Measurements from ENCODE around the gene RSPH9. TPM values are rescaled to one million over a fixed set of nuclear protein-coding genes. Genes with fewer than 3 reads are reported as not detected.

Gene RSPH9
- polyA plus RNA-seq, 3 donors: 0.05 to 0.52 (median 0.13) TPM

DNA sequence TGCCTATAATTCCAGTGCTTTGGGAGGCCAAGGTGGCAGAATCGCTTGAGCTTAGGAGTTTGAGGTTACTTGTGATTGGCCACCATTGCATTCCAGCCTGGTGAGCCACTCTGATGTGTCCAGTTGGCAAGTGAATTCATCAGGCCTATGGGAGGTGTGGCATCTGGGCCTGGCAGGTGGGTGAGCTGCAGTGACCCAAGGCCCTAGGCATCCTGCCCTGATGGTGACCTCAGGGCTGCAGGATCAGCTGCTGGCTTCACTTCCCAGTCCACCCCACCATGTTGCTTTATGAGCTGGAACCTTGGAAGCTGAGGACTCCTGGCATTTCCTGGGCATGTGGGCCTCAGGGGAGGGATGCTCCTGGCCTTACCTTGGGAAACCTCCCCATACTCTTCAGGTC lies 20.5 kb downstream of the RSPH9 start:
- H3K9ac ChIP-seq (ENCODE audit: insufficient read depth, low read length, poor library complexity, severe bottlenecking): no peak overlapping the region

DNA sequence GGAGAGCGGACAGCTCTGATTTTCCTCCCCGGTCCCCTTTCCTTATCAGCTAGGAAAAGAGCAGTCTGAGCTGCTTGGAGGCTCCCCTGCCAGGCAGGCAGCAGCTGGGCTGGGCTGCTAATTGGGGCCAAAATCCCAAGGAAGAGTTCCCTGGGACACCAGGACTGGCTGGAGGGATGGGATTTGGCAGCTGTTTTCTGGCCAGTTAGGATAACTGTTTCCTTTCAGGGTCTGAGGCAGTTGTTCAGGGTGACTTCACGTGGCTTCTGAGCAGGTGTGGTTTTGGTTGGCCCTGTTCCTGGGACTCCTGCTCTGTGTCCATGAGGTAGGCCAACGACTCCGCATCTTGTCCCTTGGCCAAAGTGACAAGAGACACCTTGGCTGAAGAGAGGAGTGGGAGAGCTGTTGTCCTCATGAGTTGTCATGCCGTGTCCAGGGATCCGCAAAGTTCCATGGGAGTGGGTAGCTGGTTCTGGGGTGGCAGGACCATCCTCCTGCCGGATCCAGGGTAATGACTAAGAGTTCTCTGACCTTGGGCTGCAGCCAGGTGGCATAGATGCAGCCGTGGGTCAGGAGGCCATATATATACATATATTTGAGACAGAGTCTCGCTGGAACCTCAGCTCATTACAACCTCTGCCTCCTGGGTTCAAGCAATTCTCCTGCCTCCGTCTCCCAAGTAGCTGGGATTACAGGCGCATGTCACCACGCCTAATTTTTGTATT lies 21.5 kb downstream of the RSPH9 start:
- H3K9ac ChIP-seq (ENCODE audit: insufficient read depth, low read length, poor library complexity, severe bottlenecking): no peak overlapping the region
- Mint-ChIP-seq H3K27me3 (ENCODE audit: low read depth in 3 of 3) (peaks cover 11 to 17% (median 16%) of the 10 kb centered on the region in 3 donors), H3K27ac (peak overlapping the region in 1 of 7 donors; percentile 45), H3K4me1 (peaks cover 16% of the 10 kb centered on the region), H3K9me3 (peaks cover 0 to 3% (median 0%) of the 10 kb centered on the region in 7 donors), H3K36me3 (peaks cover 15 to 21% of the 10 kb centered on the region in 2 donors), H3K4me3 (no peak overlapping the region)
- no peaks in the 10 kb centered on the region for H3K9me3 ChIP-seq (replicated peaks in 1 of 2; ENCODE audit: control insufficient read depth in 1 of 2, insufficient read depth in 1 of 2, low read length in 2 of 2)
- H3K4me2 ChIP-seq (replicated peaks; ENCODE audit: extremely low read depth, low read length, poor library complexity, severe bottlenecking): no peak overlapping the region
- peaks cover 7% of the 10 kb centered on the region for H4K20me1 ChIP-seq (ENCODE audit: insufficient read depth, low read length)
- intact Hi-C loops (cut with micrococcal nuclease): loop anchor here (2.0 to 5.0 kb wide), 5 partner anchors 96 to 412 kb away; partner anchors contain the start of gene VEGFA (in 1 of the 2)
- no peak overlapping the region for H3K4me3 ChIP-seq (replicated peaks in 1 of 3; ENCODE audit: low read depth in 2 of 3, low read length in 3 of 3)
- H3K4me1 ChIP-seq (ENCODE audit: control insufficient read depth in 1 of 2, insufficient read depth in 2 of 2, low read length in 2 of 2): peaks cover 8 to 14% of the 10 kb centered on the region in 2 donors
- H3K27ac ChIP-seq (ENCODE audit: low read depth in 1 of 2, low read length in 2 of 2): no peak overlapping the region
- DNase-seq: no peak
- WGBS (ENCODE audit: insufficient coverage): 89% methylated on average over 5 of the region's 13 CpGs
- TF ChIP-seq, protein P1, sequence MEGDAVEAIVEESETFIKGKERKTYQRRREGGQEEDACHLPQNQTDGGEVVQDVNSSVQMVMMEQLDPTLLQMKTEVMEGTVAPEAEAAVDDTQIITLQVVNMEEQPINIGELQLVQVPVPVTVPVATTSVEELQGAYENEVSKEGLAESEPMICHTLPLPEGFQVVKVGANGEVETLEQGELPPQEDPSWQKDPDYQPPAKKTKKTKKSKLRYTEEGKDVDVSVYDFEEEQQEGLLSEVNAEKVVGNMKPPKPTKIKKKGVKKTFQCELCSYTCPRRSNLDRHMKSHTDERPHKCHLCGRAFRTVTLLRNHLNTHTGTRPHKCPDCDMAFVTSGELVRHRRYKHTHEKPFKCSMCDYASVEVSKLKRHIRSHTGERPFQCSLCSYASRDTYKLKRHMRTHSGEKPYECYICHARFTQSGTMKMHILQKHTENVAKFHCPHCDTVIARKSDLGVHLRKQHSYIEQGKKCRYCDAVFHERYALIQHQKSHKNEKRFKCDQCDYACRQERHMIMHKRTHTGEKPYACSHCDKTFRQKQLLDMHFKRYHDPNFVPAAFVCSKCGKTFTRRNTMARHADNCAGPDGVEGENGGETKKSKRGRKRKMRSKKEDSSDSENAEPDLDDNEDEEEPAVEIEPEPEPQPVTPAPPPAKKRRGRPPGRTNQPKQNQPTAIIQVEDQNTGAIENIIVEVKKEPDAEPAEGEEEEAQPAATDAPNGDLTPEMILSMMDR (IDR thresholded peaks at IDR 0.05): no peak
- peaks cover 0 to 3% of the 10 kb centered on the region in 2 donors for H3K27me3 ChIP-seq (ENCODE audit: control insufficient read depth in 2 of 2, insufficient read depth in 2 of 2, low read length in 2 of 2)
- no peaks in the 10 kb centered on the region for H3K79me2 ChIP-seq (ENCODE audit: insufficient read depth, low read length)
- peaks cover 4 to 17% of the 10 kb centered on the region in 2 donors for H3K36me3 ChIP-seq (replicated peaks in 1 of 2; ENCODE audit: control insufficient read depth in 1 of 2, insufficient read depth in 2 of 2, low read length in 2 of 2)
- no peak overlapping the region for H2AFZ ChIP-seq (ENCODE audit: insufficient read depth, low read depth, low read length, poor library complexity, severe bottlenecking)

More for the DNA sequence above, 20.5 kb downstream of the RSPH9 start:
- no peak overlapping the region for H2AFZ ChIP-seq (ENCODE audit: insufficient read depth, low read depth, low read length, poor library complexity, severe bottlenecking)
- H3K36me3 ChIP-seq (replicated peaks in 1 of 2; ENCODE audit: control insufficient read depth in 1 of 2, insufficient read depth in 2 of 2, low read length in 2 of 2): peaks cover 0 to 7% of the 10 kb centered on the region in 2 donors
- H3K4me3 Mint-ChIP-seq: no peak overlapping the region
- H3K4me3 ChIP-seq (replicated peaks in 1 of 3; ENCODE audit: low read depth in 2 of 3, low read length in 3 of 3): no peak overlapping the region
- 100% methylated on average over 1 of the region's 1 CpG for WGBS (ENCODE audit: insufficient coverage)
- no peaks in the 10 kb centered on the region for H3K79me2 ChIP-seq (ENCODE audit: insufficient read depth, low read length)
- H3K9me3 Mint-ChIP-seq: peaks cover 0 to 12% (median 8%) of the 10 kb centered on the region in 7 donors
- peaks cover 16% of the 10 kb centered on the region for H3K4me1 Mint-ChIP-seq
- no peak overlapping the region for H3K27ac ChIP-seq (ENCODE audit: low read depth in 1 of 2, low read length in 2 of 2)
- no peaks in the 10 kb centered on the region for H3K9me3 ChIP-seq (replicated peaks in 1 of 2; ENCODE audit: control insufficient read depth in 1 of 2, insufficient read depth in 1 of 2, low read length in 2 of 2)
- H4K20me1 ChIP-seq (ENCODE audit: insufficient read depth, low read length): peaks cover 7% of the 10 kb centered on the region
- peaks cover 0 to 3% of the 10 kb centered on the region in 2 donors for H3K27me3 ChIP-seq (ENCODE audit: control insufficient read depth in 2 of 2, insufficient read depth in 2 of 2, low read length in 2 of 2)
- intact Hi-C loops (cut with micrococcal nuclease): loop anchor here (5.0 kb wide), 4 partner anchors 97 to 282 kb away; partner anchors contain the start of gene VEGFA (in 1 of the 2)
- DNase-seq: no peak
- peaks cover 8 to 14% of the 10 kb centered on the region in 2 donors for H3K4me1 ChIP-seq (ENCODE audit: control insufficient read depth in 1 of 2, insufficient read depth in 2 of 2, low read length in 2 of 2)
- peaks cover 11 to 17% (median 15%) of the 10 kb centered on the region in 3 donors for H3K27me3 Mint-ChIP-seq (ENCODE audit: low read depth in 3 of 3)
- TF ChIP-seq, protein P1 (IDR thresholded peaks at IDR 0.05): no peak
- no peak overlapping the region for H3K4me2 ChIP-seq (replicated peaks; ENCODE audit: extremely low read depth, low read length, poor library complexity, severe bottlenecking)
- H3K27ac Mint-ChIP-seq: no peak overlapping the region
- H3K36me3 Mint-ChIP-seq: peaks cover 5 to 11% of the 10 kb centered on the region in 2 donors
